Type B pancreatic cell (in vitro differentiated cells): ENCODE data around the gene MCUB. TPM values are rescaled to one million over a fixed set of nuclear protein-coding genes. Genes with fewer than 3 reads are reported as not detected.

Experiments used
- DNase-seq: peaks from one replicate; pipeline ENCODE4 v3.0.0; 2021; ENCODE audit warnings: mixed read lengths; ENCODE audit not compliant: unreplicated experiment; ENCODE audit errors: extremely low spot score
- H3K27ac Mint-ChIP-seq: 2 replicates; pipeline ENCODE4 v1.8.0; 2021; ENCODE audit warnings: mild to moderate bottlenecking, mixed read lengths
- H3K27me3 Mint-ChIP-seq: 2 replicates; pipeline ENCODE4 v1.8.0; 2021; ENCODE audit warnings: mixed read lengths
- H3K36me3 Mint-ChIP-seq: 2 replicates; pipeline ENCODE4 v1.8.0; 2021; ENCODE audit warnings: mixed read lengths
- H3K4me1 Mint-ChIP-seq: one replicate; pipeline ENCODE4 v1.8.0; 2021; ENCODE audit warnings: mixed read lengths; ENCODE audit not compliant: unreplicated experiment
- H3K4me3 Mint-ChIP-seq: 2 replicates; pipeline ENCODE4 v1.8.0; 2021; ENCODE audit warnings: mild to moderate bottlenecking, mixed read lengths
- H3K9me3 Mint-ChIP-seq: 2 replicates; pipeline ENCODE4 v1.8.0; 2021; ENCODE audit warnings: mixed read lengths
- CTCF ChIP-seq: fragments of 200-600 bp; sonication (generic); conservative IDR thresholded peaks from 2 replicates; pipeline ENCODE4 v1.5.0; 2021; ENCODE audit warnings: antibody characterized with exemption, mild to moderate bottlenecking
- total RNA-seq: library from RNA; stranded (reverse); gene quantifications from 2 replicates; pipeline ENCODE4 v1.2.1, GENCODE V29; 2021; ENCODE audit warnings: low replicate concordance

The MCUB gene
- total RNA-seq, 1 donor from 2014 or later, result 10.1 TPM

- H3K4me1 Mint-ChIP-seq, result no peaks in the 10 kb centered on the region
- no peak for TF ChIP-seq CTCF
- no peak overlapping the region for H3K4me3 Mint-ChIP-seq
- DNase-seq, result no peak
- H3K9me3 Mint-ChIP-seq, result no peaks in the 10 kb centered on the region
- no peaks in the 10 kb centered on the region for H3K27me3 Mint-ChIP-seq
- H3K27ac Mint-ChIP-seq, result no peak overlapping the region
- H3K36me3 Mint-ChIP-seq, result peaks cover 45% of the 10 kb centered on the region
Measured at GRCh38 chr4:109690690-109691410, 130.8 kb downstream of the MCUB start.

GRCh38 chr4:109691411-109691920 is 131.4 kb downstream of the MCUB start:
- no peaks in the 10 kb centered on the region for H3K4me1 Mint-ChIP-seq
- no peaks in the 10 kb centered on the region for H3K9me3 Mint-ChIP-seq
- H3K27me3 Mint-ChIP-seq, result no peaks in the 10 kb centered on the region
- no peak overlapping the region for H3K4me3 Mint-ChIP-seq
- no peak for TF ChIP-seq CTCF
- no peak for DNase-seq
- no peak overlapping the region for H3K27ac Mint-ChIP-seq
- peaks cover 50% of the 10 kb centered on the region for H3K36me3 Mint-ChIP-seq

GRCh38 chr4:109698656-109699055 is 138.6 kb downstream of the MCUB start:
- Mint-ChIP-seq H3K4me3 (no peak overlapping the region), H3K9me3 (no peaks in the 10 kb centered on the region), H3K27me3 (no peaks in the 10 kb centered on the region), H3K4me1 (peaks cover 26% of the 10 kb centered on the region), H3K27ac (no peak overlapping the region), H3K36me3 (peaks cover 30% of the 10 kb centered on the region)
- DNase-seq, result no peak
- TF ChIP-seq CTCF, result no peak

GRCh38 chr4:109699553-109700225 is 139.6 kb downstream of the MCUB start:
- Mint-ChIP-seq H3K27ac (no peak overlapping the region), H3K4me3 (peak overlapping the region; percentile 27), H3K9me3 (no peaks in the 10 kb centered on the region), H3K4me1 (peaks cover 31% of the 10 kb centered on the region), H3K27me3 (no peaks in the 10 kb centered on the region), H3K36me3 (peaks cover 26% of the 10 kb centered on the region)
- TF ChIP-seq CTCF, result no peak
- DNase-seq, result no peak

- DNase-seq, result no peak
- H3K27ac Mint-ChIP-seq, result peak overlapping the region; percentile 92
- H3K4me3 Mint-ChIP-seq, result peak overlapping the region; percentile 96
- no peaks in the 10 kb centered on the region for H3K27me3 Mint-ChIP-seq
- H3K36me3 Mint-ChIP-seq, result peaks cover 20% of the 10 kb centered on the region
- peaks cover 31% of the 10 kb centered on the region for H3K4me1 Mint-ChIP-seq
- no peaks in the 10 kb centered on the region for H3K9me3 Mint-ChIP-seq
- TF ChIP-seq CTCF, result no peak
Measured at GRCh38 chr4:109701566-109702410, 141.7 kb downstream of the MCUB start.
